Measurements from ENCODE around the gene BNC2. TPM values are rescaled to one million over a fixed set of nuclear protein-coding genes. Genes with fewer than 3 reads are reported as not detected.
A peak's percentile ranks its signal among the peaks of the same experiment; 100 is the strongest.

BNC2 gene
- total RNA-seq, 1 donor from 2014 or later, result 196 TPM

DNA sequence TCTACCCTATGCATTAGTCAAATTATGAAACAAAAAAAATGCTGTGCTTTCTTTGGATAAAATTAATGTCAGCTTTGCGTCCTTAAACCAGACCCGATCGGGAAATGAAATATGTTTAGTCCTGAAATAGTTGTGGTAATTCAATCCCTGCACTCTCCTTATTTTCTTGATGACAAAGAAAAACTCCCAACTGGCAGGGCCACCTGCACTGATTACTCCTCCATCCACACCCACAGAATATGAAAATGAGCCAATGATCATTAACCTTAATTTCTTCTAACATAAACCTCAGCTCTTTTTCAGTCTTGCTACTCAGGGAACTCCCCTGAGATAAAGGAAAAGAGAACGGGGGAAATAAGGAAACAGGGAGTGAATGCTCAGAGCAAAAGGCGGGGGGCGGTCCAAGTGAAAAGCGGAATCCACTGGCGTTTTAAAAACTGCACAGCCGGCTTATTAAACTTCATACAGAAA lies 245.3 kb downstream of the BNC2 start:
- intact Hi-C loops (cut with DNase I), result no loop called here
- peak; percentile 2 for ATAC-seq
- DNase-seq (ENCODE audit: low spot score), result no peak

GRCh38 chr9:16624744-16625117 lies 245.7 kb downstream of the BNC2 start:
- ATAC-seq, result no peak
- intact Hi-C loops (cut with DNase I), result no loop called here
- DNase-seq (ENCODE audit: low spot score), result no peak

GRCh38 chr9:16623989-16624743 lies 246.3 kb downstream of the BNC2 start:
- DNase-seq (ENCODE audit: low spot score) (no peak), ATAC-seq (no peak)
- intact Hi-C loops (cut with DNase I), result no loop called here

GRCh38 chr9:16622541-16622940 lies 247.9 kb downstream of the BNC2 start:
- intact Hi-C loops (cut with DNase I), result no loop called here
- DNase-seq (ENCODE audit: low spot score) (no peak), ATAC-seq (no peak)

GRCh38 chr9:16619914-16620520 lies 250.5 kb downstream of the BNC2 start:
- no peak for ATAC-seq
- no peak for DNase-seq (ENCODE audit: low spot score)
- intact Hi-C loops (cut with DNase I), result no loop called here

DNA sequence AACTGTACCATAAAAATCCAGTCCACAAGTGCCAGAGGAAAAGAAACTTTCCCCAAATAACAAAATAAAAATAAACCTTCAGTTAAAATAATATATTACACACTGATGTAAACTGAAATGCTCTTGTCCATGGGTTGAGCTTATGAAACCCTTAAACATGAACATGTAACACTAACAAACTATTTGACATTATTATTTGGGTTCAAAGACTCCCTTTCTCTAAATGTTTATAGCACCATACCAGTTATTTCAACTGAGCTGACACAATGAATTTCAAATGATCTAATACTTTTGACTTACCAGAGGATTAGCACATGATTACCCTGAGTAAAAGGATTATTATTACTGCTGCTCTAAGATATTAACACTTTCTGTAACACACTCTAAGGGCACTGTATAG lies 251.1 kb downstream of the BNC2 start:
- no peak for DNase-seq (ENCODE audit: low spot score)
- ATAC-seq, result no peak
- intact Hi-C loops (cut with DNase I), result no loop called here

DNA sequence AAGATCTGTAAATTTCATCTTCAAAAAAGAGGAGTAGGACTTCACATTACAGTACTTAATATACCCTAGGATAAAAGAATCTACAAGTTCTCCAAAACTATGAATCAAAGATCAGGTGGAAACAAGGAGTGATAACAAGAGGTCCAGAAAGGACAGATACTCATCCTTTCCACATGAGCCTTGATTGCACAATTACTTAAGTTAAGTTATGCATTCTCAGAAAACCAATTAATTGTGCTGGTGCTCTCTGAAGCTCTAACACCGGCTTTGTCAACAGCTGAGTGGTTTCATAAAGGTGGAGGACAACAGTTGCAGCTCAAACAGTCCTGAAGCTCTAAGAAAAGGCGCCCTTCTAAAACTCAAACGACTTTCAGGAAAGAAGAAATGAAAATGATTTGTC lies 251.9 kb downstream of the BNC2 start:
- DNase-seq (ENCODE audit: low spot score) (no peak), ATAC-seq (no peak)
- intact Hi-C loops (cut with DNase I), result loop anchor here (1.0 kb wide), 1 partner anchor 31 kb away; no protein-coding TSS in a partner anchor

DNA sequence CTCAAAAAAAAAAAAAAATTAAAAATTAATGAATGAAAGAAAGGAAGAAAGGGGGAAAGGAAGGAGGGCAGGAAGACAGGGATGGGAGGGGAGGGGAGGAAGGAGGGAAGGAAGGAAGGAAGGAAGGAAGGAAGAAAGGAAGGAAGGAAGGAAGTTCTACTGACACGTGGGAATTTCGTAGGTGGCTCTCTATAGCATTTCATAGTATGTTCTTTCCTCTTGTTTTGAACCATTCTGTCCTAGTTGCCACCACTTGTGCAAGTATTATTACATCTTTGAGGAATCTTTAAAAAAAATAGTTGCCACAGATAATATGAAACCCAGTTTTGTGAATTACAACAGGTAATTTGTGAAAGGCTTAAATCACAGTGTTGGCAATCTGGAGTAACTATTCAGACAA lies 253.8 kb downstream of the BNC2 start:
- ATAC-seq (no peak), DNase-seq (ENCODE audit: low spot score) (no peak)
- intact Hi-C loops (cut with DNase I), result no loop called here

DNA sequence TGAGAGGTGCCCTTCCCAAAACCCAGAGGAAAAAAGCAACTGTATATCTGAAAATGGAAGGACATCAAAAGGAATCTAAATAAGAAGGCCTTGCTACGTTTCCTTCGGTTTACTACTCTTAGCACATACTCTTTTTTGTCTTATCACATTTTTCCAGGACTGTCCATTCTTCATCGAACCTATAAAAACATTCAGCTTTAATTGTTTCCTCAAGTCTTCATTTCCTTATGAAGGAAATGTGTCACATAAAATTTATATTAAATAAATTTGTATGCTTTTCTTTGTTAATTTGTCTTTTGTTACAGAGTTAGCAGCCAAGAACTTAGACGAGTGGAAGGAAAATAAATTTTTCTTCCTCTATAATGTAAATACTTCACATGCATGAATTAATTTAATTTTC lies 255.0 kb downstream of the BNC2 start:
- intact Hi-C loops (cut with DNase I), result no loop called here
- DNase-seq (ENCODE audit: low spot score) (no peak), ATAC-seq (no peak)

DNA sequence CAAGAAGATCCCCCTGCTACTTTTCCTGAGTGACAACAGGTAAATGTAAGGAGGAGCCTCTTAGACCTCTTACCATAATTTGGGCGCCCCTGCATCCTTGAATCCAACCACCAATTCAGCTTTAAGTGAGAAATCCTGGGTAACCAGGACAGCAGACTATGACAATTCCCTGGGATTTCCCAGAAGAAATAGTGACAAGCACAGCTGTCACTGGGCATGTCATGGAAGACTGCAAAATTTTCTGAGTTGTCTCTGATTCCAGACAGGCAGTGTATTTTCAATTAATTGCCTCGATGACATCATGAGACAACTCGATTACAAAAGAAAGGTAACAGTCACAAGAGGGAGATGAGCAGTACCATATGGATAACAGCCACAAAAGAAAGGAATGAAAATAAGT lies 256.9 kb downstream of the BNC2 start:
- ATAC-seq (no peak), DNase-seq (ENCODE audit: low spot score) (no peak)
- intact Hi-C loops (cut with DNase I), result no loop called here

GRCh38 chr9:16613051-16613450 lies 257.4 kb downstream of the BNC2 start:
- intact Hi-C loops (cut with DNase I), result no loop called here
- DNase-seq (ENCODE audit: low spot score), result no peak
- ATAC-seq, result no peak

DNA sequence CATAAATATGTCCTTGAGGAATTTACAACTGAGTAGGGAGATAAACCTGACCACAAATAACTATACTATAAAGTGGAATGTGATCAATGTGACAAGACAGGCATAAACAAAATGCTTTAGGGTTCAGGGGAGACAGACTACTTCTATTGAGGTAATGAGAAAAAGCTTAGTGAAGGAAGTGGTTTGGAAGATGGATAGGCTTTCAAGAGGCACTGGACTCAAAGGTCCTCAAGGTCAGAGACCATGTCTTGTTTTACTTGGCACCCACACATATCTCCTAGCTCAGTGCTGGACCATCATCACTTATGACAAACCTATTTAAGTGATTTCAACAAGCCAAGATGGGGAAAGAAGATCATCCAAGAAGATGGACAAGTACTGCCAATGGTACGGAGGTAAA lies 257.8 kb downstream of the BNC2 start:
- ATAC-seq, result peak; percentile 63
- intact Hi-C loops (cut with DNase I), result no loop called here

DNA sequence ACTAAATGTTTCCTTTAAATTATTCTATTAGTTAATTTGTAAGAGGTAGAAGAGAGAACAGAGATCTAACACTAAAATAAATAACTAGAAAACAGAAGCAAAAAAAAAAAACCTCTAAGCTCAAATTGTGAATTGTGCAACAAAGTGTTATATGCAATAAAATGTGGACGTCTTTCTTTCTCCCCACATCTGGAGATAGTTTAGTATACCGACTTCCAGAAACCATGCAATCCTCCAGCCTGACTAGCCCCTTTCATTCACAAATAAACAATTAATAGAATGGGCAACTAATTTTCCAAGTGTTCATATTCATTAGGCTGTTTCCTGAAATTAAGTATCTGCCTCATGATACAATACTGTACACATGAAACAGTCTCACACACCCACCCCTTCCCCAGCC lies 258.5 kb downstream of the BNC2 start:
- intact Hi-C loops (cut with DNase I), result no loop called here
- ATAC-seq (peak; percentile 62), DNase-seq (ENCODE audit: low spot score) (no peak)

More for the DNA sequence above, 257.8 kb downstream of the BNC2 start:
- no peak for DNase-seq (ENCODE audit: low spot score)

DNA sequence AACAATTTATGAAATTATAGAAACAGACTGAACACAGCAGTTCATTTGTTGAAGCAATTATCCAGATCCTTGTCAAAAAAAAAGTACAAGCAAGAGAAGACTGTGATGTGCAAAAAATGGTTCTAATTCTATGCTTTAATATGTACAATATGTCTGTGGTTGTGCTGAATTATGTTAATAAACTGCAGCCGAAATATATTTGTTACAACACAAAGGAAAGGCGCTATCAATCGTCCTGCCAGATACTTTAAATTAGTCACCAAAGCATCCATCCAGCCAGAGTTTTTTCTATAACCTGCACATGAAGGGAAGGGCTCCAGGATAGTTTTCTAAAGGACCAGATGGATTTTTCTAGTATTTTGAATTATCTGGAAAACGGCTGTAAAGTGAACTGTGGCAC lies 259.5 kb downstream of the BNC2 start:
- intact Hi-C loops (cut with DNase I), result no loop called here
- ATAC-seq (no peak), DNase-seq (ENCODE audit: low spot score) (no peak)

GRCh38 chr9:16610538-16610937 lies 259.9 kb downstream of the BNC2 start:
- ATAC-seq, result no peak
- intact Hi-C loops (cut with DNase I), result no loop called here
- DNase-seq (ENCODE audit: low spot score), result no peak

DNA sequence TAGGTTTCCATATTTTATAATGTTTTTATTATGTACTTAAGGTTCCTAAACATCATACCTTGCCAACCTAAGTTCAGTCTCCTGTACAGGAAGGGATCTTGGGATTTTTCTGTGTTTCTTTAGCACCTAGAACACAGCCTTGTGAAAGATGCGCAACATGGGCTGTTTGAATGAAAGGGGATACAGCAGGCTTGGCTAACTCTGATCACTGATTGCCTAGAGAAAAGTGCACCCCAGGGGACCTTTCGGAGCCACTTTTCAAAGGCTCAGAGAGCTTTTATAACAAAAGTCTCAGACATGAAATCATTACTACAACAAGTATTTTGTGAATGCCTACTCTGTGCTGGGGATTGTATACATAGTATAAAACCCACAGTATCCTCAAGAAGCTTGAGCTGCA lies 261.6 kb downstream of the BNC2 start:
- no peak for ATAC-seq
- no peak for DNase-seq (ENCODE audit: low spot score)
- intact Hi-C loops (cut with DNase I), result no loop called here

DNA sequence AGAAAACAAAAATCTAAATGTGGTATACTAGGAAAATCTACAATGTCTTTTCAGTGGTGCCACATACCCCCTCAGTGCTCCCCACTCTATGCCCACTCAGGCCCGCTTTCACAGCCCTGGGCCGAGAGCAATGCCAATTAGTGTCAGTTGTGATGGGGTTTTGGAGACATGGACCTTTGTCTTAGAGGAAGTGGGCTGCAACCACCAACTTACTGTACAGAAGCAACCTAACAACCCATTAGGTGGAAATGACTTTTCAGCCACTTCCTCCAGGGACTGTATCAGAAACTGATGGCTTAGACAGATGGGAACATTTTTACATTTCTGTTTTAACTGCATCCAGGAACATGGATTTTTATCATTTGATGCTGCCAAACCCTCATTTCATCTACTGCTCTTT lies 268.0 kb downstream of the BNC2 start:
- intact Hi-C loops (cut with DNase I), result no loop called here
- DNase-seq (ENCODE audit: low spot score) (no peak), ATAC-seq (no peak)

- intact Hi-C loops (cut with DNase I), result no loop called here
- ATAC-seq, result no peak
Measured at GRCh38 chr9:16601991-16602390, 268.5 kb downstream of the BNC2 start.

GRCh38 chr9:16598316-16598715 lies 272.2 kb downstream of the BNC2 start:
- no peak for DNase-seq (ENCODE audit: low spot score)
- ATAC-seq, result no peak
- intact Hi-C loops (cut with DNase I), result no loop called here

More at GRCh38 chr9:16601991-16602390, 268.5 kb downstream of the BNC2 start:
- no peak for DNase-seq (ENCODE audit: low spot score)

DNA sequence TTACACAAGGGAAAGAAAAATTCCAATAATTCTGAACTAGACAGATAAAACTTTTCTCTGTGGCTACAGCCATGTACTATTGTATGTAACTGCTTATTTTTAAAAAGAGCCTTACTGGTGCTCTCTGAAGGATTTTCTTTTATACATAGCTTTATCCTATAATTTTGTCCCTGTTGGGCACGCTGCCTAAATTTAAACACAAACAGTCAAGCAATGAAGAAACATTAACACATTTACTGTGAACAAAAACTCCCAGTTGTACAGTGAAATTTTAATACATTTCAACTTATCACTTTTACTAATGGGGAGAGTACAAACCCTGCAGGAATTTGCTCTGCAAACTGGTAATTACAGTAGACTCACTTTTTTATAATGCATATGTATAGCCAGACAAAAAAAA lies 273.3 kb downstream of the BNC2 start:
- no peak for ATAC-seq
- intact Hi-C loops (cut with DNase I), result no loop called here
- no peak for DNase-seq (ENCODE audit: low spot score)

GRCh38 chr9:16595227-16595626 lies 275.2 kb downstream of the BNC2 start:
- DNase-seq (ENCODE audit: low spot score), result no peak
- intact Hi-C loops (cut with DNase I), result no loop called here

More at GRCh38 chr9:16595227-16595626, 275.2 kb downstream of the BNC2 start:
- ATAC-seq, result no peak

Data from sciatic nerve (tissue), 2 donors.